NOMO-1 treated with dmso at 0.1 percent for 144 hours (cell line): ENCODE measurements around the gene B3GNT9.
A peak's percentile ranks its signal among the peaks of the same experiment; 100 is the strongest.

Source experiments
- DNase-seq: peaks from one replicate; lab custom pipeline; 2025; ENCODE audit not compliant: unreplicated experiment; lab: John Stamatoyannopoulos, UW

Gene B3GNT9

DNA sequence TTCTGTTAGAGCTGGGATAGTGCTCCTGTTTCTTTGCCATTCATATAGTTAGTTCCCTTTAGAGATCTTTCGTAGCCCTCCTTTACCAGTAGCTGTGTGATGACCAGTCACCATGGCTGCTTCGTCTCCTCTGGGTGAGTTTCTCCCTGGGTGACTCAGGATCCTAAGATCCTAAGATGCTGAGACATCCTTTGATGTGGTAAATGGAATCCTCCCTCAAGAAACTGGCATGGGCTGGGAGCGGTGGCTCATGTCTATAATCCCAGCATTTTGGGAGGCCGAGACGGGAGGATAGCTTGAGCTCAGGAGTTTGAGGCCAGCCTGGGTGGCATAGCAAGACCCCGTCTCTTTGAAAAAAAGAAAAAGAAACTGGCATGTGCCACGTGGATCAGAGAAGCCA lies 35.2 kb downstream of the B3GNT9 start:
- no peak for DNase-seq

DNA sequence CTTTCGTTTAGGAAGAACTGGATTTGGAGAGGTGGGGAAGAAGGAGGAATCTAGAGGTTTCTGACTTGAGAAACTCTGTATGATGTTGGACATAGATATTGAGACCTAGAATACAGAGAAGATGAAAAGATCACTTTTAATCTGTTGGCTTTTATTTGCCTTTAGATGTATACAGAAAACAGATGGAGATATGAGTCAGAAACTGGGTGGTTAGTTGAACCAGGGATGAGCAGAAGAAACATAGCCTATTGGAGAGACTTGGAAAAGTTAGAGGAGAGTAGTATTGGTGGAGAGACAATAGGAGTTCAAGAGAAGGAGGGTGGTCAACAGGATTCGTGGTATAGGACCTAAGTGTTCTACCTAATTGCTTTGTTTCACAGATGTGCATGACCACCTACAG lies 36.0 kb downstream of the B3GNT9 start:
- no peak for DNase-seq

- DNase-seq = no peak
Observed at GRCh38 chr16:67112591-67113399, 38.0 kb downstream of the B3GNT9 start.

DNA sequence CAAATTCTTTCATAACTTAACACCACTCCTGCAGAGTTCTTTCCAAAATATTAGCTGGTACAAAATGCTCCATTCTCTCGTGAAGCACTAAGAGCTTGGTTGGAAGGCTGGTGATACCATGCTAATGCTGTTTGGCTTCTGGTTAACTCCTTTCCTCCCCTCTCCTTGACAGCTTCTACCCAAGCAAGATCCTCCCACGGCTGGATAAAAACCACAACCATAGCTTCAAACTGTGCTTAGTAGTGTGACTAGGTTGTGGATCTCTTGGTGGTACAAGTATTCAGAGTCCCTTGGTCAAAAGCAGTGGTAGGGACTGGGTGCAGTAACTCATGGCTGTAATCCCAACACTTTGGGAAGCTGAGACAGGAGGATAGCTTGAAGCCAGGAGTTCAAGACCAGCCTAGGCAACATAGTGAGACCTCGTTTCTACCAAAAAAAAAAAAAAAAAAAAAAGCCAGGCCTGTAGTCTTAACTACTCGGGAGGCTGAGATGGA lies 38.8 kb downstream of the B3GNT9 start:
- no peak for DNase-seq

DNA sequence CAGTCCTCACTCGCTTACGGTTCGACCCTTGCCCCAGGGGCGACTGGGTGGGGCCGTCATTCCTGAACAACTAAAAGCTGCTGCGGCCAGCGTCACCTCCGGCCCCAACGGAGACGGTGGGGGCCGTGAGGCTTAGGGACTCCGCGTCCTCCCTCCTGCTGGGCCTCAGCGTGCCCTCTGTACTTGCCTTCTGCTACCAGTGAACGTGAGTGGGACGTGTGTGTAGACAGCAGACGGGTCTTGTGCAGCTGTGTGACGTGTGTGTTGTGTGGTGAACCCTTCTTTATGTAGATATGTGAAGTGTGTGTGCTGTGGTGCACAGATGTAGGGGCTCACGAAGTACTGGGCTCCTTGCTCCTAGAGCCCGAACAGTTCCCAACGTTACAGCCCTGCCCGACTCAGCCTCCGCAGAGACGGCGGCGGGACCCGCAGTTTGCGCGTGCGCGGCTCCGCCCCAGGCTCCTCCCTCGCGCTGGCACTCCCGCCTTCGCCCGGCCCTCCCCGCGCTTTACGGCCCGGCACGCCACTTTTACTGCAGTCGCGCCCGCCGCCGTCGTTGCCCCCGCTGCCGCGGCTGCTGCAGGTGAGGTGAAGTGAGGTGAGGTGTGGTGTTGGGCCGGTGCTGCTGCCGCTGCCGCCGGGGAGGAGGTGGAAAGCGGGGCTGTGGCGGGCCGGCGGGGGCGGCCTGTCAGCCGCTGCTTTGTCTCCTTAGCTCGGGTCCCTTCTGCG lies 41.2 kb downstream of the B3GNT9 start, which contains the start of gene PHAF1:
PHAF1 (plus strand) TSS at position 535 of the 729 bp plus-strand sequence. CDS start 235 bp downstream, outside the sequence.
- DNase-seq = peak; percentile 84

DNA sequence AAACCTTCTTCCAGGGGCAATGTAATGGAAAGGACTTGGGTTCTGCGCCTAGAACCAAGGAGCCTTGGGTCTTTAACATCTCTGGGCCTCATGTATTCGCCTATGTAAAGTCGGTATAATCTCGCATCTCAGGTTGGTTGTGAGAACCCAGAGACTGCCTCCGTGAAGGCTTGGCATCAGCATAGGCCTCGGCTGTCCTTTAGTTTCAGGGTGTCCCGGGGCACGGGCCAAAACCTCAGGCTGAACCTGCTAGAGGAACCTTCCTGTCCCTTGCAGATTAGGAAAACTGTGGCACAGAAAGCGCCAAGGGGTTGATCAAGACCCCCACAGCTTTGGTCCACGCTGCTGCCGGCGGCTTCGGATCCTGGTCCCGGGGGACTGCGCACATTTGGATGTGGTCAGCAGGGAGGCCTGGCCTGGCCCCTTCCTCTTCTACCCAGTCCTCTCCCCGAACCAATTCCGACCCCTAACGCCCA lies 41.8 kb downstream of the B3GNT9 start:
- no peak for DNase-seq

- DNase-seq = no peak
Observed at GRCh38 chr16:67108489-67108888, 42.3 kb downstream of the B3GNT9 start.

DNA sequence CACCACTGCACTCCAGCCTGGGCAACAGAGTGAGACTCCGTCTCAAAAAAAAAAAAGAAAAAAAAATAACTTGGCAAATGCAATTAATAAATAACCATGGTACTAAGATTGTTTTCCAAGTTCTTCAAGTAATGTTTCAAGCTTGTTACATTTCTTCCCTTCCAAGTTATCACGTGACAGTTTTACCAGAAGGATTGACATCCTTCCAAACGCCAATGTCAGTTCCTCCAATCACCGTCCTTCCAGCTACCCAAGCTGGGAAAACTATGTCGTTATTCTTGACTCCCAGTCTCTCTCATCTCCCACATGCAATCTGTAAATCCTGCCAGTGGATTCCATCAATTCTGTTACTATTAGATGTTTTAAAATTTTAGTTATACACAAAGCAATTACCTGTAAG lies 44.9 kb downstream of the B3GNT9 start:
- no peak for DNase-seq

DNA sequence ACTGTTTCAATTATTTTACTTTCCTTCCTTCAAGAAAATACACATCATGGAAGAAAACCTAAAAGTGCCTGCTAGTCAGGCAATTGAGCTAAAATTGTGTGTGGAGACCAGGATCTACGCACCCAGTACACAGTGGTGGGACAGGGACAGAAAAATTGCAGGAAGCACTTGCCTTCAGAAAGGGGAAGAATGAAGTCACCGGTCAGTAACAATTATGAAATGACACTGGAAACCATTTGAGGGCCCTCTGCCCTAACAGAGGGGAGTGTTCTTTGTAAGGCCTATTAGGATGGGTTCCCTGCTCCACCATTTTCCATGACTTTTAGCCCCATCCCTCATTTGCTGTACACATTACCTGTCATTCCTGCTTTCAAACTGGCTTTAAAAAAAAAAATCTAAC lies 45.6 kb downstream of the B3GNT9 start:
- peak; percentile 26 for DNase-seq

DNA sequence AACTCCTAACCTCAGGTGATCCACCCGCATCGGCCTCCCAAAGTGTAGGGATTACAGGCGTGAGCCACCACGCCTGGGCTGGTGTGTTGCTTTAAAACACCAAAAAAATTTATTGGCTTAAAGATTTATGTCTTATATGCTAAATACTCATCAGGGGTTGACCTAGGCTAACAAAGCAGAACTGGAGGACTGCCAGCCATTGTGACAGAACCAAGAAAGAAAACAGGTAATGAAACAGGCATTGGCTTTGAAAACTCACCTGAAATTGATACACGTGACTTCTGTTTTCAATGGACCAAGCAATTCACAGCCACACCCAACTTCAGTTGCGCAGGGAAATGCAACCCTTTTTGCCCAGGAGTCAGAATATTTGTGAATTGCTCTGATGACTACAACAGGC lies 46.0 kb downstream of the B3GNT9 start:
- no peak for DNase-seq

DNA sequence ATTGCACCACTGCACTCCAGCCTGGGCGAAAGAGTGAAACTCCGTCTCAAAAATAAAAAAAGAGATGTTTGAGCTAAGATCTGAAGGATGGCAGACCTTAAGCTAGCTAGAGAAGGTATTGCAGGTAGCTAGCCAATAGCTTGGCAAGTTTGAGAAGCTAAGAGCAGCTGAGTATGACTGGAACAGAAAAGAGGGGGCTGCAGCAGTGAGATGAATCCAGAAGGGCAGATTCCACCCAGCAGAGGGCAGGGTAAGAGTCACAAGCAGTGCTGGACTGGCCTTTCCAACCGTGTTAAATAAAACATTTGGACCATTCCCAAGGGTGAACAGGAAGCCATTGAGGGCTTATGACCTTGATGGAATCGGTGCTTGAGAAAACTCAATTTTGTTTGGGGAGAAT lies 46.7 kb downstream of the B3GNT9 start:
- DNase-seq = no peak

DNA sequence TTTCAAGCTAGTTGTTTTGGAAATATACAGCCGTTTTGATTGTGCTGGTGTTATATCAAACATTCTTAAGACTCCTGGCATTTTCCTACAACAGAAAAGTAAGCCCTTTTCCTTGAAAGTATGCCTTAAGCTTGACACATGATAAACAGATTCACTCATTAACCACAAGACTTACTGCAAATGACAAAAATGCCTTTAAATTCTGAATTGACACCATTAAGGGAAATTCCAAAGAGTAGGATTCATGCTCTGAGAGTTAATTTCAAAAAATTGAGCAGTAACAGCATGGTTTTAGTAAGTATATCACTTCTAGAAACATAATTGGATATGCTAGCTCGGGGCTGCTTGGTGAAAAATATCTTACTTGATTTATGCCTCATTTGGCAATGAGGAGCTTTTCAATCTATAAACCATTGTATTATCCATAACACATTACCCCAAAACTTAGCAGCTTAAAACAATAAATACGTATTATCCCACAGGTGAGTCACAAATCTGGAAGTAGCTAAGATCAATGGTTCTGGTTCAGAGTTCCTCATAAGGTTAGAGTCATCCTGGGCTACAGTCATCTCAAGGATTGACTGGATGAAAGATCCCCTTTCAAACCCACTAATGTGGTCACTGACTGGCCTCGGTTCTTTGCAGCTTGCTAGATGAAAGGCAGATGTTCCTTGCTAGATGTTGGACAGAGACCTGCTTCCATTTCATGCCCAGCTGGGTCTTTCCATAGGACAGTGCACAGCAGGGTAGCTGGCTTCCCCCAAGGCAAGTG lies 49.3 kb downstream of the B3GNT9 start:
- no peak for DNase-seq

DNA sequence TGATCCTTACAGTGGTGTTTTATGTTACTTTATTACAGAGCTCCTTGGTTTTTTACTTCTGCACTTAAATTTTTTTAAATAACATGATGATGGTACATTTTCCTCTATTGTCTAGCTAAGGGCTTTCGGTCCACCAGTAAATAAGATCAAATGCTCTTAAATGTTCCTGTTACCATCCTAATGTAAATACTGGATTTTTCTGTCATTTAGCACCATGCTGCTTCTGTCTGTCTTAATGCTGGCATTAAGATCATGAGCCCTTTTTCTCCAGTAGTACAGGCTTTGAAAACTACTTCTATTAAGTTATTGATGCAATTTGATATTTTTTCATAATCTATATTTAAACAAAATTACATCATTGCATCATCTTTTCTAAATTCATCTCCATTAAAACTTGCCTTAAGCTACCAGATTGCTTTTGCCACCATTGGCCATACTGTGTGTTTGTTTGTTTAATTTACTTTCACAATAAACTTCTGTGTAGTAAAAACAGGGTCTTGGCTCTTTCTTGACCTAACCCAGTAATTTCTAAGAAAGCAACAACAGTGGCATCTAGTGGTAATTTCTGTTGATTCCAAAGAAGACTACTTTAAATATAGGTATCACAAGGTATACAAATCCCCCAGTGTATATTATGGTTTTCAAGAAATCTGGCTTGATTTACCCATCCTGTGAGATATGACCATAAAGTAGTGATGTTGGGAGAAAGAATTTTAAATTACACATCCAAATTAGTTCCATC lies 50.1 kb downstream of the B3GNT9 start:
- DNase-seq = no peak

DNA sequence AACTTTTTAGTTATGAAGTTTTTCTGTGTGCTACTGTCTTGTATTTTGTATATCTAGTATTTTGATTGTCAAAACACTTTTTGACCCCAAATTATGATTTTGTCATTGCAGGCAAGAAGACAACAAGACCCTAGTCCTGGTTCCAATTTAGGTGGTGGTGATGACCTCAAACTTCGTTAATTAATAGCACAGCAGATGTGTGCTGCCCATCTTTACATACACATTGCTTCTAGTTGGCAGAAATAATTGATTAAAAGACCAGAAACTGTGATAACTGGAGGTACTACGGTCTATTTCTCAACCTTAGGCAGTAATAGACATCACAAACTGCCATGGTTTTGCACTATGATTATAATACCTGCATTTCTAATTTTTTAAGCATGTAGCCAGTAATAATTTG lies 52.2 kb downstream of the B3GNT9 start:
- DNase-seq = no peak
